Right lobe of liver (tissue), 6 donors: Measurements from ENCODE around the gene DPRX. TPM values are rescaled to one million over a fixed set of nuclear protein-coding genes. Genes with fewer than 3 reads are reported as not detected.

ENCODE experiments used
- ATAC-seq, 4 donors: fragments of 200-7000 bp; cut with Tn5 transposase; one replicate each; pipeline ENCODE4 v1.9.1; 2020; ENCODE audit warnings: mild to moderate bottlenecking in 4 of 4, moderate library complexity in 4 of 4
- DNase-seq, 3 donors: peaks; one replicate each; pipeline ENCODE4 v3.0.0-alpha.2; 2020
- H3K27ac ChIP-seq, 3 donors: fragments of 200-600 bp; one replicate each; pipeline ENCODE4 v1.8.0; 2022
- H3K27me3 ChIP-seq, 2 donors: fragments of 200-600 bp; one replicate each; pipeline ENCODE4 v1.8.0; 2022
- H3K36me3 ChIP-seq, 4 donors: fragments of 200-600 bp; sonication (generic) in 1 of 4; one replicate each; pipeline versions ENCODE4 v1.5.1 to v1.8.0; 2017 to 2022; ENCODE audit warnings: control low read depth in 1 of 4
- H3K4me1 ChIP-seq, 4 donors: fragments of 200-600 bp; sonication (generic) in 1 of 4; one replicate each; pipeline versions ENCODE4 v1.5.1 to v1.8.0; 2017 to 2022; ENCODE audit warnings: control low read depth in 1 of 4
- H3K4me3 ChIP-seq, 3 donors: fragments of 200-600 bp; one replicate each; pipeline ENCODE4 v1.8.0; 2022
- H3K9me3 ChIP-seq, 4 donors: fragments of 200-600 bp; sonication (generic) in 1 of 4; one replicate each; pipeline versions ENCODE4 v1.5.1 to v1.8.0; 2017 to 2022; ENCODE audit warnings: control low read depth in 1 of 4
- POLR2A ChIP-seq: fragments of 450-650 bp; IDR thresholded peaks from one replicate; pipeline ENCODE4 v1.6.1; 2017; ENCODE audit warnings: antibody characterized with exemption, mild to moderate bottlenecking
- WGBS: methylation state at CpG from one replicate; pipeline ENCODE4 v1.1.6; 2018; ENCODE audit warnings: low coverage, low lambda C conversion rate; ENCODE audit not compliant: insufficient coverage; ENCODE audit errors: missing lambda C conversion rate; 5-methylcytosine and 5-hydroxymethylcytosine counted together
- intact Hi-C, 2 donors: fragments of 100-400 bp; cut with DNase I; formaldehyde crosslinking; loops; one replicate each; pipeline versions ENCODE4 v1.11.2 to v1.14.1; 2022
- total RNA-seq, 6 experiments: library from RNA; depleted of rRNA in 2 of 6; stranded (reverse); fragments of >200 nt in 2 of 6; fragmentation: NEBNext Ultra II Directional in 3 of 6; extraction: Animal tissue kit (Norgen Biotek cat#: 25700) in 3 of 6; gene quantifications; one replicate each; pipeline versions ENCODE4 v1.1.0 to v1.2.4, GENCODE V29; 2016 to 2023
- TF ChIP-seq, protein P1 (sequence below), 4 donors: fragments of 200-600 bp in 3 of 4; fragments of 450-650 bp in 1 of 4; IDR thresholded peaks; one replicate each; pipeline versions ENCODE4 v1.5.1 to v1.8.0; 2016 to 2022; ENCODE audit warnings: antibody characterized with exemption in 4 of 4, mild to moderate bottlenecking in 2 of 4
- donor health status: DM: no; HTN: yes; CAD: no.
- donor health status: DM: no; HTN: no; CAD: no.
- donor health status: DM: no; HTN: no; CAD: no.
- donor health status: DM: no; HTN: yes; CAD: no.
- donor health status: DM: no; HTN: yes; CAD: no.

DPRX gene
- total RNA-seq, 6 experiments from 2014 or later, result not detected

DNA sequence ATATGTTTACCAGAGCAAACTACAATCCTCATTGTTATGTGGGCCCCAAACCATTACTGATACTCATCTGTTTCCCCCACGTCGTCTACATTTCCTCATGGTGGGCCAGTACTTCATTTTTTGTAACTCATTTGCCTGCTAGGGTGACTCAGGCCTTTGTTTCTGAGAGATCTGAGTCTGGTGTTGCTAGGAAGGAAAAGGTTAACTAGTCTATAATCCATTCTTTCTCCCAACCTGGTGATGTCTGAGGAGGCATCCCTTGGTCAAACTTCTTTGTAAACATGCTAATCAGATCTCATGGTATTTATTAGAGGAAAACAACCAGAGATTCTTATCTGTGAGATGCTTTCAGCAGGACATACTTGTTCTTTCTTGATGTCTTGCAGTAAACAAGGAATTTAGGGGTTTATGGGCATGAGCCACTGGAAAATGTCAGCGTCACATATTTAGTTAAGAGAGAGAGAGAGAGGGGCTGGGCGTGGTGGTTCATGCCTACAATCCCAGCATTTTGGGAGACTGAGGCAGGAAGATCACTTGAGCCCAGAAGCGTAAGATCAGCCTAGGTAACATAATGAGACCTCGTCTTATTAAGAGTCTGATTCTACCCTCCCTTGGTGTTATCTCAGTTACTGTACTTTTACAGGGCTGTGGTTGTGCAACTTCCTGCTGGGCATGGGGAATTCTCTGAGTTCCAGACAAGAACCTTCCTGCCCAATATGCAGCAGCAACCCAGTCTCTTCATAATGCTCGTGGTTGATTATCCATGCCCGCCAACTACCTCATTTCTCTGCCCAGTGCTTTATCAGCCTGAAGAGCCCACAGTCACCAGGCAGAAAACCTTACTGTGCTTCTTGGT, 9.7 kb upstream of the DPRX start:
- TF ChIP-seq, protein P1, sequence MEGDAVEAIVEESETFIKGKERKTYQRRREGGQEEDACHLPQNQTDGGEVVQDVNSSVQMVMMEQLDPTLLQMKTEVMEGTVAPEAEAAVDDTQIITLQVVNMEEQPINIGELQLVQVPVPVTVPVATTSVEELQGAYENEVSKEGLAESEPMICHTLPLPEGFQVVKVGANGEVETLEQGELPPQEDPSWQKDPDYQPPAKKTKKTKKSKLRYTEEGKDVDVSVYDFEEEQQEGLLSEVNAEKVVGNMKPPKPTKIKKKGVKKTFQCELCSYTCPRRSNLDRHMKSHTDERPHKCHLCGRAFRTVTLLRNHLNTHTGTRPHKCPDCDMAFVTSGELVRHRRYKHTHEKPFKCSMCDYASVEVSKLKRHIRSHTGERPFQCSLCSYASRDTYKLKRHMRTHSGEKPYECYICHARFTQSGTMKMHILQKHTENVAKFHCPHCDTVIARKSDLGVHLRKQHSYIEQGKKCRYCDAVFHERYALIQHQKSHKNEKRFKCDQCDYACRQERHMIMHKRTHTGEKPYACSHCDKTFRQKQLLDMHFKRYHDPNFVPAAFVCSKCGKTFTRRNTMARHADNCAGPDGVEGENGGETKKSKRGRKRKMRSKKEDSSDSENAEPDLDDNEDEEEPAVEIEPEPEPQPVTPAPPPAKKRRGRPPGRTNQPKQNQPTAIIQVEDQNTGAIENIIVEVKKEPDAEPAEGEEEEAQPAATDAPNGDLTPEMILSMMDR (IDR thresholded peaks at IDR 0.05), result no peak
- no peak for TF ChIP-seq POLR2A
- WGBS, result 18% methylated on average over 8 of the region's 8 CpGs

DNA sequence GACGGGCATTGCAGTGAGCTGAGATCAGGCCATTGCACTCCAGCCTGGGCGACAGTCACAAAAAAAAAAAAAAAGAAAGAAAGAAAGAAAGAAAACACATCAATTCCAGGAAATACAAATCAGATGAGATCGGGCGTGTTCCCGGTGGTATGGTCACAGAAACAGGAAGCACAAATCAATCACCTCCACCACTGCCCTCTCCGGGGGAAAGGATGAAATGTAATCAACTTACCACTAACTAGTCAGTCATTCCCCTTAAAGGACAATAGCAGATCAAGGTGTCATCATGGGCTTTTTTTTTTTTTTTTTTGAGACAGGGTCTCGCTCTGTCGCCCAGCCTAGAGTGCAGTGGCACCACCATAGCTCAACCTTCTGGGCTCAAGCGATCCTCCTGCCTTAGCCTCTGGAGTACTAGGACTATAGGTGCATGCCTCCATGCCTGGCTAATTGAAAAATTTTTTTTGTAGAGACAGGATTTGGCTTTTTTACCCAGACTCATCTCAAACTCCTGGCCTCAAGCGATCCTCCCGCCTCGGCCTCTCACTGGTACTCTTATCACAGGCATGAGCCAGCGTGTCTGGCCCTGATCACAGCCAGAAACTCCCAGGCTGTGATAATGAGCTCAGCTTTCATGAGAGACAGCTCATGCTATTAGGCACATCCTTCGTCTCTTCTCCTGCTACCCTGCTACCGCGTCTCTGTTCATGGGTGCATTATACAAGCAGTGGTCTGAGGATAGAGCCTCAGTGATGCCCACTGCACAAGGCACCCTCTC, 6.8 kb upstream of the DPRX start:
- Histone ChIP-seq H3K4me1 (no peaks in the 10 kb centered on the region), H3K27me3 (no peaks in the 10 kb centered on the region), H3K36me3 (no peaks in the 10 kb centered on the region), H3K9me3 (no peaks in the 10 kb centered on the region), H3K4me3 (no peak overlapping the region), H3K27ac (no peak overlapping the region)
- intact Hi-C loops, result no loop called here
- 55% methylated on average over 16 of the region's 16 CpGs for WGBS
- TF ChIP-seq, protein P1 (IDR thresholded peaks at IDR 0.05), result no peak
- ATAC-seq, result no peak
- no peak for DNase-seq

More for the DNA sequence above, 9.7 kb upstream of the DPRX start:
- no peaks in the 10 kb centered on the region for H3K4me1 ChIP-seq
- H3K4me3 ChIP-seq, result no peak overlapping the region
- no peak for DNase-seq
- H3K27ac ChIP-seq, result no peak overlapping the region
- intact Hi-C loops, result no loop called here
- no peaks in the 10 kb centered on the region for H3K9me3 ChIP-seq
- H3K36me3 ChIP-seq, result no peaks in the 10 kb centered on the region
- no peaks in the 10 kb centered on the region for H3K27me3 ChIP-seq
- peak in 2 of 4 donors; percentile 47 to 59 for ATAC-seq

GRCh38 chr19:53626486-53626885, 5.3 kb upstream of the DPRX start:
- H3K4me1 ChIP-seq, result no peaks in the 10 kb centered on the region
- H3K36me3 ChIP-seq, result no peaks in the 10 kb centered on the region
- intact Hi-C loops, result no loop called here
- TF ChIP-seq, protein P1 (IDR thresholded peaks at IDR 0.05), result no peak
- no peak for TF ChIP-seq POLR2A
- ATAC-seq (no peak), DNase-seq (no peak)
- H3K4me3 ChIP-seq, result no peak overlapping the region
- no peaks in the 10 kb centered on the region for H3K27me3 ChIP-seq
- 79% methylated on average over 5 of the region's 9 CpGs for WGBS
- no peaks in the 10 kb centered on the region for H3K9me3 ChIP-seq
- H3K27ac ChIP-seq, result no peak overlapping the region

DNA sequence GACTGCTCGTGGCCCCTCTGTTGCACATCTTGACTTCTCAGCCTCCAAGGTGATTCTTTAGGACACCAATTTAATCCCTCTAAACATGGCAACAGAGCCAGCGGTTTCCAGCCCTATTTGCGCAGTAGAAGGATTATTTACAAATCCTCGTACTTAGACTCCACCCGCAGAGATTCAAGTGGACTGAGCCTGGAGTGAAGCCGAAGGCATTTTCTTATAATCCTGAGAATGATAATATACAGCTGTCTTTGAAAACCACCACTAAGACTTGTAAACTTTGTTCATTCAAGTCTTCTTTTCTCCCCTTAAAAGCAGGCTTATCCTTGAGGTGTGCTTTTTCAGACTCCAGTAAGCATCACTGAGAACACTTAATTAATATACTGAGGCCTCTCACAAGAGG, 4.8 kb upstream of the DPRX start:
- intact Hi-C loops, result no loop called here
- Histone ChIP-seq H3K4me3 (no peak overlapping the region), H3K36me3 (no peaks in the 10 kb centered on the region), H3K9me3 (no peaks in the 10 kb centered on the region), H3K27me3 (no peaks in the 10 kb centered on the region), H3K4me1 (no peaks in the 10 kb centered on the region), H3K27ac (no peak overlapping the region)
- 55% methylated on average over 6 of the region's 6 CpGs for WGBS
- TF ChIP-seq, protein P1 (IDR thresholded peaks at IDR 0.05), result no peak
- no peak for TF ChIP-seq POLR2A
- DNase-seq (no peak), ATAC-seq (no peak)
